ENCODE data around the gene LDLRAD3.

GRCh38 chr11:35967042-35967441, 23.2 kb downstream of the LDLRAD3 start:
- TF ChIP-seq GATA3 (IDR thresholded peaks at IDR 0.05; ENCODE audit: low read depth, low read length) = no peak
- TF ChIP-seq GATA2 (IDR thresholded peaks at IDR 0.05; ENCODE audit: low read depth, low read length) = no peak

Data from SH-SY5Y (cell line).